NB4 (cell line): ENCODE results near the gene LDLRAD4.

Experiments
- POLR2A ChIP-seq: IDR thresholded peaks from 2 replicates; pipeline ENCODE4 v1.6.1; 2011; ENCODE audit warnings: mild to moderate bottlenecking; ENCODE audit not compliant: insufficient read length; ENCODE audit errors: extremely low read depth
- TF ChIP-seq, protein P1 (sequence below): IDR thresholded peaks from one replicate; pipeline ENCODE4 v1.5.1; 2012; ENCODE audit warnings: low read depth, low read length
- TF ChIP-seq, protein P2 (sequence below): IDR thresholded peaks from 2 replicates; pipeline ENCODE4 v1.6.1; 2011; ENCODE audit warnings: low read depth, low read length

DNA sequence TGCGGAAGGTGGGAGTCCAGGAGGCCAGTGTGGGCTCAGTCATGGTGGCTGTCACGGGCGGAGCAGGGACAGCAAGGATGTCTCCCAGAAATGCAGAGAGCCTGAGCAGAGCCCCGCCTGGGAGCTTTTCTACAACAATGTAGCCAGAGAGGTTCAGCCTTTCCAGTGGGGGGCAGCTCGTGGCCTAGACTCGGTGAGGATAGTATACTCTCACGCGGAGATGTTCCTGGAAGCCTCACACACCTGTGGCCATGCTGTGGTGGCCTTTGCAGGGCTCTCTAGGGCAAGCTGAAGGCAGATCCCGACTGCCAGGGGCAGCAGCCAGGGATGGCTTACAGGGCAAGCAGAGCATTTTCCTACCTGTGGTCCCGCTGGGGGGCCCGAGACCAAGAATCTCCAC is 244.1 kb downstream of the LDLRAD4 start:
- TF ChIP-seq, protein P1, sequence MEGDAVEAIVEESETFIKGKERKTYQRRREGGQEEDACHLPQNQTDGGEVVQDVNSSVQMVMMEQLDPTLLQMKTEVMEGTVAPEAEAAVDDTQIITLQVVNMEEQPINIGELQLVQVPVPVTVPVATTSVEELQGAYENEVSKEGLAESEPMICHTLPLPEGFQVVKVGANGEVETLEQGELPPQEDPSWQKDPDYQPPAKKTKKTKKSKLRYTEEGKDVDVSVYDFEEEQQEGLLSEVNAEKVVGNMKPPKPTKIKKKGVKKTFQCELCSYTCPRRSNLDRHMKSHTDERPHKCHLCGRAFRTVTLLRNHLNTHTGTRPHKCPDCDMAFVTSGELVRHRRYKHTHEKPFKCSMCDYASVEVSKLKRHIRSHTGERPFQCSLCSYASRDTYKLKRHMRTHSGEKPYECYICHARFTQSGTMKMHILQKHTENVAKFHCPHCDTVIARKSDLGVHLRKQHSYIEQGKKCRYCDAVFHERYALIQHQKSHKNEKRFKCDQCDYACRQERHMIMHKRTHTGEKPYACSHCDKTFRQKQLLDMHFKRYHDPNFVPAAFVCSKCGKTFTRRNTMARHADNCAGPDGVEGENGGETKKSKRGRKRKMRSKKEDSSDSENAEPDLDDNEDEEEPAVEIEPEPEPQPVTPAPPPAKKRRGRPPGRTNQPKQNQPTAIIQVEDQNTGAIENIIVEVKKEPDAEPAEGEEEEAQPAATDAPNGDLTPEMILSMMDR, result no peak
- no peak for TF ChIP-seq POLR2A
- TF ChIP-seq, protein P2, sequence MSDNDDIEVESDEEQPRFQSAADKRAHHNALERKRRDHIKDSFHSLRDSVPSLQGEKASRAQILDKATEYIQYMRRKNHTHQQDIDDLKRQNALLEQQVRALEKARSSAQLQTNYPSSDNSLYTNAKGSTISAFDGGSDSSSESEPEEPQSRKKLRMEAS, result no peak
